Stimulated activated CD4-positive, alpha-beta T cell treated with anti-CD3 and anti-CD28 coated beads, Interleukin-15, amount 100 ng/mL, for 48 hours (primary cell): Measurements from ENCODE around the gene CMTM5.

Experiments
- DNase-seq, 2 donors: peaks; one replicate each; pipeline ENCODE4 v3.0.0-alpha.2; 2020; ENCODE audit warnings: low read depth in 2 of 2

The CMTM5 gene

DNA sequence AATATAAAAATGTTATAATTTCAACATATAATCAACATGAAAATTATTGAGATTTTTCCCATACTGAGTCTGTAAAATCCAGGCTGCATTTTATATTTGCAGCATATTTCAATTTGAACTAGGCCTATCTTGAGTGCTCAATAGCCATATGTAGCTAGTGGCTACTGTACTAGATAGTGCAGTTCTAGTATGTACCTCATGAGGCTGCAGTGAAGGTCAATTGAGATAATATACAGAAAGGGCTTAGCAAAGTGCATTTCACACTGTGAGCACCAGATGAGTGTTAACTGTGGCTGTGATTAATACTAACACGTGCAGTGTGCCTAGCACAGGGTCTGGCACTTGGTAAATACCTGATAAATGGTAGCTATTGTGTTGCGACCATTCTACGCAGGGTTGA lies 18.8 kb upstream of the CMTM5 start:
- DNase-seq: no peak

DNA sequence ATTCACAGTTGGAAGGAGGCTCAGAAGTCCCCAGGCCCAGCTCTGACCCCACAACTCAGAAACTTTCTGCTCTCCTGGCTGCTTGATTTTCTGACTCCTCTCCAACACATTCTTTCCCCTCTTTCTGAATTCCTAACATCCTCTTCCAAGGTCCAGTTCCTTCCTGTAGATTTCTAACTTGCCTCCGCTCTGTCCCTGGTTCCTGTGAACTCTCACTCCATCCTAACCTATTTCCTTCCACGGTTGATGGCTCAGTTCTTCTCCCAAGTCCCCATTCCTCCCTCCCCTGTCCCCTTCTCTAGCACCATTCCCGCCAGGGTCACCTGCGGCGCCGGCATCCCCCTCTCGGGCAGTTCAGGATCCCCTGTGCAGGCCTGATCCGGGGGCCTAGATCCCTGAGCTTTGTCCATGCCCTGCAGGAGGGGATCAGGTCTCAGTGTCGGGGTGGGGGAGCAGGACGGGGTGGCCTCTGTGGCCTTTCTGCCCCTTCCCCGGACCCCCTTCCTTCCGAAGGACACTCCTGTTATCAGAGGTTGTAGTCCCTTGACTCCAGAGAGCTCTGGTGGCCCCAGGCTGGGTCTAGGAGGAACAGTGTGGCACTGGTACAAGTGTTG lies 18.2 kb upstream of the CMTM5 start:
- DNase-seq: no peak

DNA sequence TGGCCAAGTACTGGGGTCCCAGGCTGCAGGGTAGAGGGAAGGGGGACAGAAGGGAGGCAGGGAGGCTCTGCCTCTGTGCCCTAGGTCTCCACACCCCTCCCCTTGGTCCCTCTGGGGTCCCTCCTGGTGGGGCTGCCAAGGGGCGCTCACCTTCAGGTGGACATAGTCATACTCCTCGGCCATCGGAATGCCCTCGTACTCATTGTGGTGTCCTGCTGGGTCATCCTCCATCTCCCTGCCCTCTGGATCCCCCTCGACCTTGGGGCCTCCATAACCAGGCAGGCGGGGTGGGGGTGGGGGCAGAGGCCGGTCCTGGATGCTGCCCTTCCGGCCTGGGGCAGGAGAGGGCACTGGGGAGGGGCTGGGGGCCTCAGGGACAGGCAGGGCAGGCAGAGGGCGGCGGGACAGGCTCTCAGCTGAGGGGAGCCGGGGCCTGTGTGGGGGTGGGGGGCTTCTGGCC lies 17.6 kb upstream of the CMTM5 start:
- no peak for DNase-seq

GRCh38 chr14:23359722-23360447 lies 17.0 kb upstream of the CMTM5 start:
- no peak for DNase-seq

DNA sequence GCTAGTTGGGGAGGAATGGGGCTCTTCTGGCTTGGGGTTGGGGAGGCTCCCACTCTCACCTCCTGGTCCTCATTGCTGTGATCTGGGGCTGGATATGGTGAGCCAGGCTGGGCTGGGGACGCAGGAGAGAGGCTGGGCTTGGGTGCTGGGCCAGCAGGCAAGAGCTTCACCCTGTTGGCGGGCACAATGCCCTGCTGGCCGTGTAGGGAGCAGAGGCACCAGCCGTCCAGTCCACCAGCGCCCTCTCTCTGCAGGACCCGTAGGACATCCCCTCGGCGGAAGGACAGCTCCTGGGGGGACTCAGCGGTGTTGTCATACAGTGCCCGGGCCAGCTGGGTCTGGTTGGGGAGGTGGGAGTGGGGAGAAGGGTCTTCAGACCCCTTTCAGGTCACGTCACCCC lies 16.4 kb upstream of the CMTM5 start:
- DNase-seq: no peak

DNA sequence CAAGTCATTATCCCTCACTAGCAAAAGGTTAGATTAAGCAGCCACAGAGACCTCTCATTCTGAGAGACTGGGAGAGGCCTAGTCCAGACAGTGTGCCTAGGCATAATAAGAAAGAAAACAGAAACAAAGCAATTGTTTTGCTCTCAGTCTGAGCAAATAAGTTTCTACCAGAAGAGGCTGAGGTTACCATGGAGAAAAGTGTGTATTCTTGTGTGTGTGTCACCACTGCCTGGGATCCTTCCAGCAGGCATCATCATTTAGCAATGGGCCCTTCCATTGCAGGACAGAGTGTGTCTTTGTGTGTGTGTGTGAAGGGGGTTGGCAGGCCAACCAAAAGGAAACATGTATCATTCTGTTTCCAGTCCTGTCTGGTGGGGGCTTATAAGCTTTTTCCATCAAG lies 15.5 kb upstream of the CMTM5 start:
- DNase-seq: no peak

DNA sequence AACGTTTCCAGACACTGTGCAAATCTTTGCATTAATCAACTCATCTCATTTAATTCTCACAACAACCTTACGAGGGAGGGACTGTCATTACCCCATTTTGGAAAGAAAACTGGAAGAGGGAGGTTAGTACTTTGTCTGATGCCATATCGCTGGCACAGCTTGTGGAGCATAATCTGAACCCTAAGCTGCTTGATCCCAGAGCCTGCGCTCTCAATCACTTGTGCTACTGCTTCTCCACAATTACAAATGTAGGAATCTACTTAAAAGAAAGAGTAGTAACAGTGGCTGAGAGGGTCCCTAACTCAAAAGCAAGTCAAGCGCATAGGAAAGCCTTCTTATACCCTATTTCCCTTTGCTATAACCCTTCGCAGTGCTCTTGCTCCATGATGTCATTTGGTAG lies 15.1 kb upstream of the CMTM5 start:
- no peak for DNase-seq

- DNase-seq: no peak
Observed at GRCh38 chr14:23362200-23362599, 14.6 kb upstream of the CMTM5 start.

DNA sequence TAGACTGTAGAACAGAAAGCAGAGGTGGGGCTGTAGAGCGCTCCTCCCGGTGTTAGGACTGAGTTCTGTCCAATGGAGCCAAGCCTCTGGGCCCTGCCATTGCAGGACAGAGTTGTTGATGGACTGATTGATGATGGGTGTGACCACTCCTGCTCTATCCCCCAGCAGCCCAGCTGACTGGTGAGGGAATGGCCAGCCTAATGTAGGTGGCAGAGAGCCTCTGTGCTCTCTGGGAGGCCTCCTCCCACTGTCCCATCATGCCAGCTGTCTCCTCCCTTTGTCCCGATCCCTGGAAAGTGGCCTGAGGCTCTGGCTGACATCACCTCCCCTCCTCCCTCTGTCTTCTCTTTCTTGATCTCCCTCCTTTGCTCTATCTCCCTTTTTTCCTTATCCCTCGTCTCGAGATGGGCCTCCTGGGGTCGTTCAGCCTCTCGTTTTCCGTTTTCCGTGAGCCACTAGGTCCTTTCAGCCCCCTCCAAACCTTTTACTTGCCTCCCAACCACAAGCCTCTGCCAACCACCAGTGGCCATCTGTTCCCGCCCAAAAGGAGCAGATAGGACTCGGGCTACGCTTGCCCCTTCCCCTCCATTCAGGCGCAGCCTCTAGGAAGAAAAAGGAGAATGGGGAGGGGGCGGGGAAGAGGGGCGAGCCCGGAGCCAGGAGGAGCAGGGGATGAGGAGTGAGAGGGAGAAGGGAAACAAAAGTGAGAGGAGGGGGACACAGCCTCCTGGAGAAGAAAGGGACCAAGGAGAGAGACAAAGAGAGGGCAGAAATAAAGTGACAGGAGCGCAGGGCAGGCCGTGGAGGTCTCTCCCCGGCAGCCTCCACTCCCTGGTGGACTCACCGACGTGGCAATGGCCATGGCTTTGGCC lies 12.4 kb upstream of the CMTM5 start:
- DNase-seq: no peak

DNA sequence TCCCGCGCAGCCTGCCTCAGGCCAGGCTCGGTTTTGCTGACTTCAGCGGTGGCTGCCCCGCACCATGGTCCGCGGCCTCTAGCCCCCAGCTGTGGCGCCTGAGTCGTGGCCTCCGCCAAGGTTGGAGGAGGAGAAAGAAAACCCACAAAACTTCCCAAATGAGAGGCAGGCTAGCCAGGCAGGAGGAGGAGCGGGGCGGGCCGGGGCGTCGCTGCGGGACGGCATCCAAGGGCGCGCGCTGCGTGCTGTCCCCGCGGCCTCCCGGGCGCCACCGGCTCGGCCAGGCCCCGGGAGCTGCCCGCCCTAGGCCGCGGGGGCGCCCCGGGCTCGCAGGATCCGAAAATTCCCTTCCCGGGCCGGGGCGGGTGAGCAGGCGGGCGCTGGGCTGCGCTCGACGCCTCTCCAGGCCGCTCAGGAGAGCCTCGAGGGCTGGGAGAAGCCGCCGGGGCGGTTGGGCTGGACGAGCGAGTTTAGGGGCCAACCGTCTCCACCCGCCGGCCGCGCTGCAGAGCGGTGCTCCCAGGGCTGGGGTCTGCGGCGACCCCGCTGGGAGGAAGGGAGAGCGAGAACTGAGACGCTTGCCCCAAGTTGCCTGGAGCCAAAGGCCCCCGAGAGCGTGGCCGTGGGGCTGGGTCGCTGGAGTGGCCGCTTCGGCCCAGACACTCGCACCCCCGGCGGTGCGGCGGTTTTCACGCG lies 11.7 kb upstream of the CMTM5 start, which contains the start of gene EFS:
TSS of gene EFS (minus strand) at position 137 of the 696 bp plus-strand sequence. CDS start 147 bp downstream, outside the sequence.
- no peak for DNase-seq

- DNase-seq: no peak
Observed at GRCh38 chr14:23365732-23366425, 11.0 kb upstream of the CMTM5 start.

DNA sequence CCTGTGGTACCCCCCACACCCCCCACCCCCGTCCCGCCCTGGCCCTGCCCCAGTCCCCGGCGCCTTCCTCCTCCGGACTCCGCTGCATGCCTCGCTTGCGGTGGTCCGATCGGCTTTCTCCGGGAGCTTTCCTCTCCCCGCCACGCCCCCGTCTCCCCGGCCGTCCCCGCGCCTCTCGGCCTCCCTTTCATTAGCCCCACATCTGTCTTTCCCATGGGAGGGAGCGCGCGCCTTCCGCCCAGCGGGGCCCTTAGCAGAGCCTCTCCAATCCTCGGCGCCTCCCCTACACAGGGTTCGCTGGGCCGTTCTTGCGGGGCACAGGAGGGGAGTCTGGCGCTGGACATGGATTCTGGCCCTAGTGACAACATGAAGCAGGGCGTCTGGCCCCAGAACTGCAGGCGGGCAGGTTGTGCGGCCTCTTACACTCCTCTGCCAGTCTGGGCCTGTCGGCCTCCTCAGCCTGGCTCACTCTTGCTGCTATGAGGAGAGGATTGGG lies 10.4 kb upstream of the CMTM5 start:
- DNase-seq: no peak

DNA sequence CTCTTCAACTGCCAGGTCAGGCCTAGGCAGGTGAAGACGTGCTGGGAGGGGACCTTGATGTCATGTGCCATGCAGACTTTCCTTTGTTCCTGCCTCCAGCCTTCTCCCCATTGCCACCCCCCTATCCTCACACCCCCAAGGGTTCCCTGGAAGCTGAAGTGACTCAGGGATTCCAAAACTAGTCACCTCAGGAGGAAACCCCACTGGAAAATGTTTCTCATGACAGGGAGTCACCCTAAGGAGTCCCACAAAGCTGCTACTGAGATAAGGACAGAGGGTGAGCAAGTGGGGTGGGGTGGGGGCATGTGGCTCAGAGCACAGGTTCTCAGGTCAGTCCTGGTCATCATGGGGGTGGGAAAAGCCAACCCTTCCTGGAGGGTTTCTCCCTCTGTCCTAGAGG lies 6.6 kb upstream of the CMTM5 start:
- no peak for DNase-seq

GRCh38 chr14:23371865-23372264 lies 5.0 kb upstream of the CMTM5 start:
- DNase-seq: no peak

DNA sequence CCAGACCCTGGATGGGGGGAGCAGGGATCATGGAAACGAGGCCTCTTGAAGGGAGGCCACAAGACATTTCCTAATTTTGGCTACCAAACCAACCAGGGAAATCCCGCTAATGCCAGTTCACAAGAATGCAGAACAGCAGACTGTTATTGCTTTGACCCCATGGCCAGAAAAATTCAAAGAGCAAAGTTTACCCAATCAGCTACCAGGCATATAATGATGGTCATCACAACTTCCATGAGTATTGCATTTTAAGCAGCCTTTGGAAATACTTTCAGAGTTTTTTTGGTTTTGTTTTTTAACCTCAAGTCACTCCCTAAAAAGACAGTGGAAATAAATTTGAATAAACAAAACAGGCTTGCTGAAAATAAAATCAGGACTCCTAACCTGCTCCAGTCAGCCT lies 4.3 kb upstream of the CMTM5 start, which contains the start of gene IL25:
TSS of gene IL25 (plus strand) at position 301 of the 400 bp plus-strand sequence.
- DNase-seq: no peak

GRCh38 chr14:23373041-23373440 lies 3.8 kb upstream of the CMTM5 start:
- DNase-seq: no peak

GRCh38 chr14:23375527-23376251 lies 1.2 kb upstream of the CMTM5 start:
- DNase-seq: no peak

GRCh38 chr14:23377198-23377550 lies 328 bp downstream of the CMTM5 start:
- no peak for DNase-seq

- no peak for DNase-seq
Observed at GRCh38 chr14:23377573-23378563, 1.0 kb downstream of the CMTM5 start.
